GM18867 (cell line): ENCODE data around the gene GPR108.
"Not testable (repeated sequence)": the region's sequence is repeated elsewhere in the genome, so short reads cannot be mapped to it uniquely, and the experiment has no call there.

Source experiments
- ATAC-seq: cut with Tn5 transposase; IDR thresholded peaks from one replicate; pipeline ENCODE4 v1.9.1; 2021; ENCODE audit warnings: mild to moderate bottlenecking, moderate library complexity; ENCODE audit not compliant: unreplicated experiment

Gene GPR108

DNA sequence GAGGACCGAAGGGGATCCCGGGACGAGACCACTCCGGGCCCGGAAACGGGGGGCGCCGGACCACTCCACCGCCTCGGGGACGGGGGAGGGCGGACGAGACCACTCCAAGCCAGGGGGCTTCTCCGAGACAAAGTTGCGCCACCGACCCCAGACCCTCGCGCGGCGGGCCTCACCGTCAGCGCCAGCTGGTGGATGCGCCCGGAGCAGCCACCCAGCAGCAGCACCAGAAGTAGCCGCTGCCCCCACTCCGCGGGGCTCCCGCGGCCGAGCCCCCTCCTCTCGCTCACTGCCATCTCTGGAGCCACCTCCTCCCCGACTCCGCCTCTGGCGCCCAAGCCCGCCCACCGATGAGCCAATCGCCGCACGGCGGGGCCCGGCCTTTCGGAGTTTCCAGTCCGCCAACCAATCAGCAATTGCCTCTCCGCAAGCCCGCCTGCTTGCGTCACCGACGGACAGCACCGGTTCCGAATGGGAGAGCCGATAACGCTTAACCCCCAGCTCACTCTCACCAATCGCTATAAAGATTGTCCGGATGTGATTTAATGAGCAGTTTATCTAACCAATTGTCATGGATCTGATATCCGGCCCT, at the start of gene GPR108:
Gene GPR108, minus strand, starts transcription at position 297 of the 589 bp plus-strand sequence. Its CDS starts 4 bp downstream, at position 293.
- peak; percentile 66 for ATAC-seq

DNA sequence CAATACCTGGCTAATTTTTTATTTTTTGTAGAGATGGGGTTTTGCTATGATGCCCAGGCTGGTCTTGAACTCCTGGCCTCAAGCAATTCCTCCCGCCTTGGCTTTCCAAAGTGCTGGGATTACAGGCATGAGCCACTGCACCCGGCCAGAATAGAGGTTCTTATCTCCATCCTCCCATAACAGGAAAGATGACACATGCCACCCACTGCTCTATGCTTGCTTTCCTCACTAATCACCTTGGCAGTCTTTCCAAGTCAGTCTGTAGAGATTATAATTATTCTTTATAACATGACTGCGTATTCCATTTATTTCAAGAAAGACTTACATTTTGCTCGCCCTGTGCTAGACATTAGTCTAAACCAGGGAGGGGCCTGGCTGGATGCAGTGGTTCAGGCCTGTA, 41.8 kb upstream of the GPR108 start:
- ATAC-seq = no peak

DNA sequence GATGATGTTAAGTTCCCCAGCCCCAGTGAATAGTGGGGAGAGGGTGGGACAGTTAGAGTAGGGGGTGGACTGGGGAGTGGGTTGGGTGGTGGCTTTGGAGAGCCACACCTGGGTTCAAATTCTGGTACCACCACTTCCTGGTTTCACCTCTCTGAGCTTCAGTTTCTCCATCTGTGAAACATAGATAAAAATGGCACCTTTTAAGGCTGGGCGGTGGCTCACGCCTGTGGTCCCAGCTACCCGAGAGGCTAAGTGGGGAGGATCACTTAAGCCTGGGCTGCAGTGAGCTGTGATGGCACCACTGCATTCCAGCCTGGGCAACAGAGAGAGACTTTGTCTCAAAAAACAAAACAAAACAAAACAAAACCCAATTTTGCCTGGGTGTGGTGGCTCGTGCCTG, 41.0 kb upstream of the GPR108 start:
- ATAC-seq = no peak

DNA sequence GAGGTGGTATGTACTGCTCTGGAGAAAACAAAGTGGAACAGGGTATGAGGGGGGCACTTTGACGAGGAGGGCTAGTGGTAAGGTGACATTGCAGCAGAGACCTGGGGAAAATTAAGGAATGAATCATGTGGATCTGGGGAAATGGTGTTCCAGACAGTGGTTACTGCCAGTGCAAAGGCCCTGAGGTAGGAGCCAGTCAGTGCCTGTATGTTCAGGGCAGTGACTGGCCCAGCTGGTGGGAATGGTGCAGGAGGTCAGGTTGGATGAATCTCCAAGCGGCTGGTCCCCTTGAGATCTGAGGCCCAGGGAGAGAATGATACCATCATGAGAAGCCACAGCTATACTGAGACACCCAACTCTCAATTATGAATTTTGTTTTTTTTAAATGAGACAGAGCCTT, 40.1 kb upstream of the GPR108 start:
- no peak for ATAC-seq

DNA sequence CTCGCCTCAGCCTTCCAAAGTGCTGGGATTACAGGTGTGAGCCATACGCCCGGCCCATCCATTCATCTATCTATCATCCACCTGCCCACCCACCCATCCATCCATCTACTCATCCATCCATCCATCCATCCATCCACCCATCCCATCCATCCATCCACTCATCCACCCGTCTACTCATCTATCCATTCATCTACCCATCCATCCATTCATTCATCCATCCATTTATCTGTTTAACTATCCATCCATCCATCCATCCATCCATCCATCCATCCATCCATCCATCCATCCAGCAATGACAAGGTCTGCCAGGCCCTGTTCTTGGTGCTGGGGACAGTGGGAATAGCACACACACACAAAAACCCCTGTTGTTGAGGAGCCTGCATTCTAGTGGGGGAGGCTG, 39.6 kb upstream of the GPR108 start:
- ATAC-seq = no peak

DNA sequence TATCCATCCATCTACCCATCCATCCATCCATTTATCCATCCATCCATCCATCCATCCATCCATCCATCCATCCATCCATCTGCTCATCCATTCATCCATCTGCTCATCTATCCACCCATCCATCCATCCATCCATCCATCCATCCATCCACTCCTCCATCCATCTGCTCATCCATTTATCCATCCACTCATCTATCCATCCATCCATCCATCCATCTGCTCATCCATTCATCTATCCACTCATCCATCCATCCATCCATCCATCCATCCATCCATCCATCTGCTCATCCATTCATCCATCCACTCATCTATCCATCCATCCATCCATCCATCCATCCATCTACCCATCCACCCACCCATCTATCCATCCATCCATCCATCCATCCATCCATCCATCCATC, 38.7 kb upstream of the GPR108 start:
- ATAC-seq = not testable (repeated sequence)

DNA sequence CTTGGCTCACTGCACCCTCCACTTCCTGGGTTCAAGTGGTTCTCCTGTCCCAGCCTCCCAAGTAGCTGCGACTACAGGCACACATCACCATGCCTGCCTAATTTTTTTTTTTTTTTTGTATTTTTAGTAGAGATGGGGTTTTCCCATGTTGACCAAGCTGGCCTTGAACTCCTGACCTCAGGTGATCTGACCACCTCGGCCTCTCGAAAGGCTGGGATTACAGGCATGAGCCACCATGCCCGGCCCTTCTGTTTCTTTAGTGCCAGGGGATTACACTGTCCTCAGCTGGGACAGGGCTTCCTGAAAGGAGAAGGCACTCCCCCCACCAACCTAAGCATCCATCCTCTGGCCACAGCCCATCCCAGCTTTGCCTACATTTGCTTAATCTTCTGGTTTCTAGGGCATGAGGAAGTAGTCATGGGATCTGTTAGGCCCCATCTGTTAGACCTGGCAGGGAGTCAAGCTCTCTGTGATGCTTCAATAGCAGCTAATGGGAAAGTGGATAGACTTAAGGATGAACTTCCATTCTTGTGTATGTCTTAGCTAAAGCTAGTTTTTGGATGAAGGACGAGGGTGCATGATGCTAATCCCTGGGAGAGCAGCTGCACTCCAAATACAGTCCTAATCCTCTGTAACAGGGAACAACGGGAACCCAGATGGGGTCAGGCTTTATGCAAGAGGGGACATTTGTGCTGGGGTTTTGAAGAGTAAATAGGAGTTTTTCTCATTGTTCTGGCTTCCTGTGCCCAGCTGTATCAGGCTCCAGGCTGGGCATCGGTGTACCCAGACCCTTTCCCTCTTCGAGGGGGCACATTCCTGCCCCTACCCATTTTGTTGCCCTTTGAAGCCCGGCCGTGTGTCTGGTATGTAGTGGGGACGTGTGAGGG, 37.7 kb upstream of the GPR108 start:
- no peak for ATAC-seq

DNA sequence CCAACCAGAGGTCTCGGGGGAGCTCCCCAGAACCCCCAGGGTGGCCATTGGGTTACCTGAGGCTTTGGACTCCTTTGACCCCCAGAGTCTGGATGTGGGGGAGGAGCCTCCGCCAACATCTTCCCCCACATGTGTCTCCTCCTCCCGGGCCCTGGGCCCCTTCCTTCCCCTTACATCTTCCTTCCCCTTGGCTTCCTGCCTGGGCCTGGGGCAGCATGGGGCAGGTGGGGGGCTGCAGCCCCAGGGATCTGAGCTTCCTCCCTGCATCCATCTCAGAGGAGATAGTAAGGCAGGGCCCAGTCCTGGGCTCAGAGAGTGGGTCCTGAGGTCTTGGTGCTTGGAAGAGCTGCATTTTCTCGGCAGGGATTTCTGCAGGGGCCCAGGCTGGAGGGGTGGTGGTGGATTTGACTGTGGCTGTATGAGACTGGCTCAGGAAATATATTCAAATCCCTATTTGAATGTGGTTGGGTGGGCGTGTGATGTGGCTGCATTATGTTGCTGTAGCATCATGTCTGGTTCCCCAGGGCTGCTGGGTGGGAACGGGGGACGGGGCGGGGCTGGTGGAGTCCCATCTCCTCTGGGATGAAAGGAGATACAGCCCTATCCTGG, 36.0 kb upstream of the GPR108 start:
- ATAC-seq = peak; percentile 28

DNA sequence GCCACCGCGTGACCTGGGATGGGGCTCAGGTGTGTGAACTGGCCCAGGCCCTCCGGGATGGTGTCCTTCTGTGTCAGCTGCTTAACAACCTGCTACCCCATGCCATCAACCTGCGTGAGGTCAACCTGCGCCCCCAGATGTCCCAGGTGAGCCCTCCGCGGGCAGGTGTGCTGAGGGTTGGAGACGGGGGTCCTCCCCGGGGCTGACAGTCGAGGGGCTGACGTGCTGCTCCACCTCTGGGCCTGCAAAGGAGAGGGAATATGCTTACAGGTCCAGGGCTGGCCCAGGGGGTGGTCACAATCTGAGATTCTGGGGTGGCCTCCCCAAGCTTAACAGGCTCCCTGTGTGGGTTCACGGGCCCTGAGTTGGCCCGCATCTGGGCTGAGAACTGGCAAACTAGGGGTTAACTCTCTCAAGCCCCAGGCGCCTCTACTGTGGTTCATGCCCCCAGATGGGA, 35.5 kb upstream of the GPR108 start:
- peak; percentile 8 for ATAC-seq

DNA sequence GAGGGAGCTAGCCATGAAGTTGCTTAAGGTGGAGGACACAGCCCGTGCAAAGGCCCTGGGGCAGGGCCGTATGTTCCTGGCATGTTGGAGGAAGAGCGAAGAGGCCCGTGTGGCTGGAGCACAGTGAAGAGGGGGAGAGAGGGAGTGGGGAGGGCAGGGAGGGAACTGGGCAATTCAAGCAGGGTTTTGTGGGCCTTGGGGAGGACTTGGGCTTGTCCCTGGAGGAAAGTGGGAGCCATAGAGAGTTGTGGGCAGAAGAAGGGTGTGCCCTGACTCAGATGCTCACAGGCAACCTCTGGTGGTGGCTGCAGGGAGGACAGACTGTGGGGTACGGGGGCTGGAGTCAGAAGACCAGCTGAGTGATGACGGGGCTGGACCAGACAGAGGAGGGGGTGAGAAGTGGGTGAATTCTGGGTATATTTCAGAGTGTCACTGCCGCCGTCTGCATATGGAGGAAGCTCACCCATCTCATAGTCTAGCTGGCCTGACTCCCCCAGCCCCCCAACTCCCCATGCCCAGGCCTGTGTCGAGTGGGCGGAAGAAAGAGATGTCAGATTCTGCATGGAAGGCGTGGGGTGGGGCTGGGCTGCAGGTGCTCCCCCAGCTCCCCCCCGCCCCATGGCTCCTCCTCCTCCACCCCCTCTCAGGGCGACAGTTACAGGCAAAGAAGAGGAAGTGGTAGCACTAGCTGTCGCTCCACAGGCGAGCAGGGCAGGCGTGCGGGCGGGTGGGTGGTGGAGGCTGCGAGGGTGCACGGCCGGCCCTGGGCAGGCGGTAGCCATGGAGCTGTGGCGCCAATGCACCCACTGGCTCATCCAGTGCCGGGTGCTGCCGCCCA, 34.9 kb upstream of the GPR108 start, which contains the start of gene VAV1:
Gene VAV1, plus strand, starts transcription at position 681 of the 838 bp plus-strand sequence. Its CDS starts 100 bp downstream, at position 781.
- ATAC-seq = peak; percentile 34

DNA sequence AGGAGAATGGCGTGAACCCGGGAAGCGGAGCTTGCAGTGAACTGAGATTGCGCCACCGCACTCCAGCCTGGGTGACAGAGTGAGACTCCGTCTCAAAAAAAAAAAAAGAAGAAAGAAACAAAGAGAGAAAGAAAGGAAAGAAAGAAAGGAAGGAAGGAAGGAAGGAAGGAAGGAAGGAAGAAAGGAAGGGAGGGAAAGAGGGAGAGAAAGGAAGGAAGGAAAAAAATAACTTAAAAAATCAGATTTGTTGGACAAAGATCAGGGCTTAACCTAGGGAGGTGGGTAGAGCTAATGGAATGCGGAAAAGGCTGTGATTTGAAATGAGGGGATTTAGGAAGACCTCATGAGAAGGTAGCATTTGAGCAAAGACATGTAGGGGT, 34.3 kb upstream of the GPR108 start:
- ATAC-seq = not testable (repeated sequence)

DNA sequence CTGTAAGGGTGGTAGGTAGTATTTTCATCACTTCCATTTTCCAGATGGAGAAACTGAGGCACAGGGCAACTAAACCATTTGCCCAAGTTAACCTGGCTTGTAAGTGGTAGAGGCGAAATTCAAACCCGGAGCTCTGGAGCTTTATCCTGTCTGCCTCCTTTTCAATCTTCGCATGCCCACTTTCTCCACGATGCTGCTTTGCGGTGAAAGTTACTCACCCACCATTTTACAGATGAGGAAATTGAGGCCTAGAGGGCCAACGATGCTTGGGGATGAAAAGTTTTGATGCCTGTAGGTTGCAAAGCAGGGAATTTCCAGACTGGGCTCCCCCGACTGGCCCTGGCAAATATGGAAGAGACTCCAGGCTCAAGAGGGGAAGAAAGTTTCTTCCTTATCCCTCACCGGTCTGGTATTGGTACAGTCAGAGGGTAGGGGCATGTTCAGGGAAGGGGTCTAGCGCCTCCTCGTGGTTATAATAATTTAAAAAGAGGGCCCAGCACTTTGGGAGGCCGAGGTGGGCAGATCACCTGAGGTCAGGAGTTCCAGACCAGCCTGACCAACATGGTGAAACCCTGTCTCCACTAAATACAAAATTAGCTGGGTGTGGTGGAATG, 31.7 kb upstream of the GPR108 start:
- no peak for ATAC-seq

DNA sequence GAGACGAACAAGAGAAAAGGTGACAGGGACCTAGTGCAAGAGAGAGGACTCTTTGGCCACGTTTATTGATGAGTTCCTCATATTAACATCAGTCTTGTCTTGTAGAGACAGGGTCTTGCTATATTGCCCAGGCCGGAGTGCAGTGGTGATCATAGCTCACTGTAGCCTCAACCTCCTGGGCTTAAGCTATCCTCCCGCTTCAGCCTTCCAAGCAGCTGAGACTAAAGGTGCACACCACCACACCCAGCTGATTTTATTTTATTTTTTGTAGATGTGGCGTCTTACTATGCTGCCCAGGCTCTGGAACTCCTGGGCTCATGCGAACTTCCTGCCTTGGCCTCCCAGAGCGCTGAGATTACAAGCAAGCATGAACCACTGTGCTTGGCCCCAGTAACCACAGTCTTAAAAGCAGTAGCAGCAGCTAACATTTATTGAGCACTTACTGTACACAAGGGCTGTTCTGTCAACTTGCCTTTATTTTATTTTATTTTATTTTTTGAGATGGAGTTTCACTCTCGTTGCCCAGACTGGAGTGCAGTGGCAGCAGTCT, 30.9 kb upstream of the GPR108 start:
- ATAC-seq = no peak

DNA sequence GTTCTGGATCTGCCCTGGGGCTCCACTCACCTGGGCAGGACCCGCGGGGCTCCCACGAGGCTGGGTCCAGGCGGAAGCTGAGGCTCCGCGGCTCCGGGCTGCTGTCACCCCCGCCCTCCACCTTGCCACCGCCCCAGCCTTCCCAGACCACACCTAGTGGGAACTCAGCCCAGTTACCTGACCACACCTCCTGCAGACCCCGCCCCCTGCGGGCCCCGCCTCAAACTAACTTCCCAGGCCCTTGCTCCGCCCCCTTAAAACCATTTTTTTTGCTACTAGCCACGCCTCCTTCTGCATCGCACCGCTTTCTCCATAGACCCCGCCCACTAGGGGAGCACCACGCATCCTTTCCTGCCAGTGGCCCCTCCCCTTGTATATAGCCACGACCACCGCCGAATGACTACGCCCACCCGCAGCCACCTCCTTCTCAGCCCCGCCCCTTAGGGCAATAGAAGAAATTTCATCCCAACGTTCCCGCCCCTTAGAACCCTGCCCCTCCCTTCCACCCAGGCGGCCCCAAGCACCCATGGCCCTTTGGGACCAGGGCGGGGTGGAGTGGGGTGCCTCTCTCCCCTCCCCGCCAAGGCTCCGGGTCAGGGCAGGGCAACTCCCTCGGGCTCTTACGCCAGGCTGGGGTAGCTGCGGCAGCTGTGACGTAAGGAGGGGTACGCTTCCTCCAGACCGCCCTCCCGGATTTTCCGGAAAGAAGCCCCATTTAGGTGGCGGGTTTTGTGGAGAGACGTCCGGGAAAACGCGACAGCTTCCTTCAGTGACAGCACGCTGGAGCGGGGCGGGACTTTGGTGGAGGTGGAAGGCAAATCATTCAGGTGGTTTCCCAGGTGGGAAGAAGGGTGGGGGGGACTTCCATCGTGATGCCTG, 30.2 kb upstream of the GPR108 start, which contains the start of gene SH2D3A:
Gene SH2D3A, minus strand, starts transcription at position 79 of the 879 bp plus-strand sequence. CDS start 3,687 bp downstream, outside the sequence.
- peak; percentile 74 for ATAC-seq

DNA sequence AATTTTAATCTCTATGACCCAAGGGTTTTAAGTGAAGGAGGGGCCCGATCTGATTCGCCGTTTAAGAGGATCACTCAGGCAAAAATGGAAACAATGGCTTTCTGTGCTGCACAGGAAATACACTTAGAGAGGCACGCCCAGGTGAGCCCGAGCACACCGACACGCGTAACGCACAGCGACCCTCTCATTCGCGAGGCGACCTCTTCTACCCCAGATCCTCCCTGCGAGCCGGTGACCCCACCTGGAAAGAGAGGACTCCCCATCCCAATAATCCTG, 29.6 kb upstream of the GPR108 start:
- ATAC-seq = peak; percentile 22

DNA sequence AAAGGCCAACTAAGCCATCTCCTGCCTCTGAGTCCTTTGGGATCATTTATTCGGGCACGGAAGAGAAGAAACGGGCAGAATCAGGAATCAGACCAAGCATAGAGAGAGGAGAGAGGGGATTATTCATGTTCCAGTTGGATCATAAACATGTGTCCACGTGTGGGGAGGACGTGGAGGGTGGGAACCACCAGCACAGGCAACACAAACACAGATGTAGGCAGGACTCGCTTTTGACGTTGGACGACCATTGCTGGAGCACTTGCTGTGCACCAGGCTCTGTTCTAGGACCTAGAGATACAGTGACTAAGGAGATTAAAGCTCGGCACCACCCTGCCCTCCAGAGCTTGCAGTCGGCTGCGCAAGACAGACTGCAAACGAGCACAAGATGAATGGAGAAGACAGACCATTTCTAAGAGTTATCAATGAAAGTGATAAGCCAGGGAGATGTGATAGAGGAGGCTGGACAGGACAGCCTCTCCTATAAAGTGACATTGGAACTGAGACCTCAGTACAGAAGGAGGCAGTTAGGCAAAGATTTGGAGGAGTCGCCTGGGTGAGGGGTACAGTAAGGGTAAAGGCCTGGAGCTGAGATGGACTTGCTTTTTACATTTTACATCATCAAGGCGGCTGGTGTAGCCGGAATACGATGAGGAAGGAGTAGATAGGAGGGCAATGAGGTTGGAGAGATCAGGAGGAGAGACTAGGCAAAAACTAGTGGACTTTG, 29.1 kb upstream of the GPR108 start:
- no peak for ATAC-seq

DNA sequence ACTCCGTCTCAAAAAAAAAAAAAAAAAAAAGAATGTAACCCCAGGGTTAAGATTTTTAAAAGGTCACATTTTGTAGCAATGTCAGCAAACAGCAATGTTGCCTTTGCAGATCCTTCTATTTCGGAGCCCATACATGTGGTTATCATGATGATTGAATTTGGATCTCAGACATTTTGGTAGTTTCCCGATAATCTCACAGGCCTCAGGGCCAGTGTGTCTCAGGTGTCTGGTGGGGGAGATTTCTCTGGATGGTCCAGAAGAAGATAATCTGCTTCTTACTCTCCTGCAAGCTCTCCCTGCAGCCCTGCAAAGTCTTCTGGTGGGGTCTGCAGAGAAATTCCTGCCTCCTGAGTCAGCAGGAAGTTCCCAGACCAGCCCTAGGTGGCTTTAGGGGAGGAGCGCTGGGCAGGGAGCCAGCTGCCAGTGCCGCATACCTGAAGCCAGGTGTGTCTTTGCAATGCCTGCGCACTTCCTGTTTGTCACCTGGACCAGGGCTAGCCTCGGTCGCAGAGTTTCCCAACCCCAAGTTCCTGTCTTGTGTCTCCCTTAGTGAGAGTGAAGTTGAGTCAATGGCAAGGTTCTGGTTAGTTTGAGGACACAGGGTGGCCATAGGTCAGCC, 28.5 kb upstream of the GPR108 start:
- no peak for ATAC-seq

DNA sequence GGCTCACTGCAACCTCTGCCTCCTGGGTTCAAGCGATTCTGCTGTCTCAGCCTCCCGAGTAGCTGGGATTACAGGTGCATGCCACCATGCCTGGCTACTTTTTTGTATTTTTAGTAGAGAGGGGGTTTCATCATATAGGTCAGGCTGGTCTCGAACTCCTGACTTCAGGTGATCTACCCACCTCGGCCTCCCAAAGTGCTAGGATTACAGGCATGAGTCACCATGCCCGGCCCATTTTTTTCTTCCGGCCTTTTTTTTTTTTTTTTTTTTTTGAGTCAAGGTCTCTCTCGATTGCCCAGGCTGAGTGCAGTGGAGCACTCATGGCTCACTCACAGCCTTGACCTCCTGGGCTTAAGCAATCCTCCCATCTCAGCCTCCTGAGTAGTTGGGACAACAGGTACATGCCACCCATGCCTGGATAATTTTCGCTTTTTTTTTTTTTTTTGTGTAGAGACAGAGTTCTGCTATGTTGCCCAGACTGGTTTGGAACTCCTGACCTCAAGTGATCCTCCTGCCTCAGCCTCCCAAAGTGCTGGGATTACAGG, 24.9 kb upstream of the GPR108 start:
- ATAC-seq = not testable (repeated sequence)
